ENCODE data around the gene SLC12A3.
"Not testable (repeated sequence)": the region's sequence is repeated elsewhere in the genome, so short reads cannot be mapped to it uniquely, and the experiment has no call there.

The SLC12A3 gene

DNA sequence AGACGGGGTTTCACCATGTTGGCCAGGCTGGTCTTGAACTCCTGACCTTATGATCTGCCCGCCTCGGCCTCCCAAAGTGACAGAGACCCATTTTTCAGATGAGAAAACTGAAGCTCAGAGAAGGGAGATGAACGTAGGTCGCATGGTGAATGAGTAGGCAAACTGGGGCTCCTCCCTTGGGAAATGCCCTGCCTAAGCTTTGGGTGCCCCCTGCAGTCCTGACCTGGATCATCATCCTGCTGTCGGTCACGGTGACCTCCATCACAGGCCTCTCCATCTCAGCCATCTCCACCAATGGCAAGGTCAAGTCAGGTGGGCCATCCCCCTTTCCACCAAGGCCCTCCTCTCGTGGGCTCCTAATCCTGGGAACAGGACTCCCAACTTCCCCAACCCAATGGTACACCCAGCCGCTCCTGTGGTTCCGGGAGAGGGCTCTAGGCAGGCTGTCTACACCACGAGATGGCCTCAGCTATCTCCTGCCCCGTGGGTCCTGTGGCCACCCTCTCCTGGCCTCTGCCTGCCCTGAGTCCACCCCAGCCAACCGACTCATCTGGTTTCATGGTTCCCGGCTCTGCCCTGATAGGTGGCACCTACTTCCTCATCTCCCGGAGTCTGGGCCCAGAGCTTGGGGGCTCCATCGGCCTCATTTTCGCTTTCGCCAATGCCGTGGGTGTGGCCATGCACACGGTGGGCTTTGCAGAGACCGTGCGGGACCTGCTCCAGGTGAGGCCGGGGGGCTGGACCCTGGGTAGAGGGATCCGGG, 4.7 kb downstream of the SLC12A3 start:
- DNase-seq: no peak

DNA sequence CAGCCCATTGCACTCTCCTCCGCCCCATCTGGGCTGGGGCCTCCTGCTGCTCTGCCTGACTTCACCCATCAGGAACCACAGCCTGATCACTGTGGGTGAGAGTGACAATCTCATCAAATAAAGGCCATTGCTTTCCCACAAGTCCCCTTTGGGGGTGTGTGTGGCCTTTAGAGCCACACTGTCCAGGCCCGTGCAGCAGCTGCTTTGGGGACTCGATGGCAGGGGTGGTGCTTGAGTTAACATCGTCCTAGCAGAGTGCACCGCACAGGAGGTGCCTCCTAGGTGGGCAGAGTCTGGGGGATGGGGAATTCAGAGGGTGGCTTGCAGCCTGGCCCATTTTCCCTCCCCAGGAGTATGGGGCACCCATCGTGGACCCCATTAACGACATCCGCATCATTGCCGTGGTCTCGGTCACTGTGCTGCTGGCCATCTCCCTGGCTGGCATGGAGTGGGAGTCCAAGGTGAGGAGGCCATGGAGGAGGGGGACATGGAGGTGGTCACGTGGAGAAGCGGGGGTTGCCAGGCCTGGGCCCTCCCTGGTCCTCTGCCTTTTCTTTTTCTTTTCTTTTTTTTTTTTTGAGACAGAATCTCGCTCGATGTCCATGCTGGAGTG, 5.4 kb downstream of the SLC12A3 start:
- DNase-seq: no peak

DNA sequence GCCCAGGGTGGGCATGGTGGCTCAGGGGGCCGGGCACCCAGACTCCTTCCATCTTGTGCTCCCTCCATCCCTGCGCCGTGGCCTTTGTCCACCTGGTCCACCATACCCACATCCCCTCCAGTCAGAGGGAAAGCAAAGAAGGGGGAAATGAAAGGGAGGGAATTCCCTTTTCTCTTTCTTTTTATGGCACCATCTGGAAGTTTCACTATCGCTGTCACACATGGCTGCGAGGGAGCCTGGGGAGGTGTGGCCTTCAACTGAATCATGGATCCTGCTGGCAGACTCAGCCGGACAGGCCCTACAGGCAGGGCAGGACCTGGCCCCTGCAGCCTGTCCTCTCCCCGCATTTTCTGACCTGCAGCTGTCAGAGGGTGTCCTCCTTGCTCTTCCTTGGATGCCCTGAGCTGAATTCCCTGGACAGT, 6.2 kb downstream of the SLC12A3 start:
- DNase-seq: no peak

- DNase-seq: no peak
Observed at GRCh38 chr16:56872863-56873391, 7.9 kb downstream of the SLC12A3 start.

- no peak for DNase-seq
Observed at GRCh38 chr16:56874800-56875199, 9.8 kb downstream of the SLC12A3 start.

DNA sequence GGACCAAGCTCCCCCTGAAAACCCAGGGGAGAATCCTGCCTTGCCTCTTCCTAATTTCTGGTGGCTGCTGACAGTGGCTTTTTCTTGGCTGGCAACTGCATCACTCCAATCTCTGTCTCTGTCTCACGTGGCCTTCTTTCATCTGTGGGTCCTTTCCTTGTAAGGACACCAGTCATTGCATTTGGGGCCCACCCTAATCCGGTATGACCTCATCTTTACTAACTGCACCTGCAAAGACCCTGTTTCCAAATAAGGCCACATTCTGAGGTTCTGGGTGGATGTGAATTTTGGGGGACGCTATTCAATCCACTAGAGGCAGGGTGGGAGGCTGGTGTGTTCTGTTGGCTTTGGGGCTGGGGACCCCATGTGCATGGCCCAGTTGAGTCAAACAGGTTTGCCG, 11.0 kb downstream of the SLC12A3 start:
- no peak for DNase-seq

DNA sequence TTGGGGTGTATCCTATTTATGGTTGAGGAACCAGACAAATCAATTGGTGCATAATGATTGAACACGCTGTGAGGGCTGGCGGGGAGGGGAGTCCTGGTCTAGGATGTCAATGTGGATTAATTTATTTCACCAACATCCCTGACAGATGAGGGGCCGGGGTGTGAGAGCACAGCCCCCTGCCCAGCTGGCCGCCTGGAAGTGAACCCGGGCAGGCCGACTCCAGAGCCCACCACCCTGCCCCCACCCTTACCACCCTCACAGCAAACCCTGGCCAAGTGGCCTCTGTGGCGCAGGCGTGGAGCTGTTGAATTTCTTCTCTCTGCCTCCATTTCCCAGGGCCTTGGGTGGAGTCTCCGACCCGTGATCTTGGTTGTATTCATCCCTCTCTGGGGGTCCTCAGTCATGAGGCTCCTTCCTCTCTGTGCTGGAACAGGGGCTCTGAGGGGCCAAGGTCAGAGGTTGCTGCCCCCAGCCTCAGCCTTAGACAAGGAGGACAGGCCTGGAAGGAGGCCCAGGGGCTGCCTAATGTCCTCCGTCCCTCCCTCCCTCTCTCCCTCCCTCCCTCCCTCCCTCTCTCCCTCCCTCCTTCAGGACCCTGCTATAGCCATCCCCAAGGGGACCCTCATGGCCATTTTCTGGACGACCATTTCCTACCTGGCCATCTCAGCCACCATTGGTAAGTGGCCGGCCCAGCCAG, 12.6 kb downstream of the SLC12A3 start:
- DNase-seq: no peak

- no peak for DNase-seq
Observed at GRCh38 chr16:56878282-56878854, 13.4 kb downstream of the SLC12A3 start.

GRCh38 chr16:56879276-56879675, 14.3 kb downstream of the SLC12A3 start:
- no peak for DNase-seq

DNA sequence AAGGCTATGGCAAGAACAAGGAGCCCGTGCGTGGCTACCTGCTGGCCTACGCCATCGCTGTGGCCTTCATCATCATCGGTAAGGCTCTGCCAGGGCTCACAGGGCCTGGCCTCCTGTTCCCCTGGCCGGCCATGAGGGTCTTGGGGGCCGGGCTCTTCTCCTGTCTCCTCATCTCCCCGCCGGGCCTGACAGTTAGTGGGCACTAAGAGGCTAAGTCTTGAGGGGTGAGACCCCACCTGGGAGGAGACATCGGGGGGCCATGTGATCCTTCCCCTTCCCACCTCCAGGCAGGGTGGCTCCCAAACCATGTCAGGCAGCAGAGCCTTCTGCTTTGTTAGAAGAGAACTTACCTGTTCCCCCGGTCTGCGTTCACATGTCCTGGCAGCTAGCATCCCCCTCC, 15.2 kb downstream of the SLC12A3 start:
- DNase-seq: no peak

GRCh38 chr16:56880685-56881084, 15.7 kb downstream of the SLC12A3 start:
- DNase-seq: no peak

- no peak for DNase-seq
Observed at GRCh38 chr16:56882077-56882800, 17.2 kb downstream of the SLC12A3 start.

DNA sequence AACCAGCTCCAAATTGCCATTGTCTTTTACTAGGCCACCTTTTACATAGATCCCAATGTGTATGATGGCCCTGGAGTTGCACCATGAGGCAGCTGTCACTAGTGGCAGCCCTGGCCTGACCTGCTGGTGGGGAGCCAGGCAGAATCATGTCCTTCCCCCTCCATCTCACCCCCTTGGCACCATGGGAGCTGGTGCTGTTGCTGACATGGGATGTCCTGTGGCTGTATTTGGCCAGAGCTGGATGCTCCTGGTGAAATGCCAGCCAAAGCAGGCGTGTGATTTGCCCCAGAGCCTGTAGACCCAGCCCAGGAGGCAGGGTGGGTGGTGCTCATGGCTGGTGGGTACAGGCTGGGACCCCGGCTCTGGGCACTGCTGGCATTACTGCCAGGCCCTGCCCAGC, 18.6 kb downstream of the SLC12A3 start:
- no peak for DNase-seq

DNA sequence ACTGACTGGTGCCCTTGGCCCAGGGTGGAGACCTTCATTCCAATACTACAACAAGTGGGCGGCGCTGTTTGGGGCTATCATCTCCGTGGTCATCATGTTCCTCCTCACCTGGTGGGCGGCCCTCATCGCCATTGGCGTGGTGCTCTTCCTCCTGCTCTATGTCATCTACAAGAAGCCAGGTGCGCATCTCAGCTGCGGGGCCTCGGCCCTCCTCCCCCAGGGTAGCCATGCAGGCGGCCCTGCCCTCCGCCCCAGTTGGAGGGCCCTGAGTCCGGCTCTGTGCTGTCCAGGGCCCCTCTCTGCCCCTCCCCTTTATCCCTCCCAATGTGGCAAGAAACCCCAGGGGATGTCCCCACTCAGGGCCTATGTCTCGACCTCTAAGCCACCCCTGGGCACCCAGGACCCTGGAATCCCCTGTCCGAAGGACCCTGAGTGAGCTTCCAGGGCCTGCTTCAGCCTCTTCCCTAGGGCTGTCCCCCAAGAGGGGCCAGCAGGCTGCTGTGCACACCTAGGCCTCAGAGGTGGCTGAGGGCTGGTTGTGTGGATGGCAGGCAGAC, 19.1 kb downstream of the SLC12A3 start:
- DNase-seq: no peak

DNA sequence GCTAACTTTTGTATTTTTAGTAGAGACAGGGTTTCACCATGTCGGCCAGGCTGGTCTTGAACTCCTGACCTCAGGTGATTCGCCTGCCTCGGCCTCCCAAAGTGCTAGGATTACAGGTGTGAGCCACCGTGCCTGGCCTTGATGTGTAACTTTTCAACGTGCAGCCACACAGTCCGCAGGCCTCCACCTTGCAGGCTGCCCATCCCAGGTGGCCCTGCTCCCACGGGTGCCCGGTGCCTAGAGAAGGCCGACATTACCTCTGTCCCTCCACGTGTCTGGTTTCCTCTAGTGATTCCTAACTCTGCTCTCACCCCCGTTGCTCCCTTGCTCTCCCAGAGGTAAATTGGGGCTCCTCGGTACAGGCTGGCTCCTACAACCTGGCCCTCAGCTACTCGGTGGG, 19.9 kb downstream of the SLC12A3 start:
- not testable (repeated sequence) for DNase-seq

- DNase-seq: no peak
Observed at GRCh38 chr16:56885446-56886162, 20.6 kb downstream of the SLC12A3 start.

DNA sequence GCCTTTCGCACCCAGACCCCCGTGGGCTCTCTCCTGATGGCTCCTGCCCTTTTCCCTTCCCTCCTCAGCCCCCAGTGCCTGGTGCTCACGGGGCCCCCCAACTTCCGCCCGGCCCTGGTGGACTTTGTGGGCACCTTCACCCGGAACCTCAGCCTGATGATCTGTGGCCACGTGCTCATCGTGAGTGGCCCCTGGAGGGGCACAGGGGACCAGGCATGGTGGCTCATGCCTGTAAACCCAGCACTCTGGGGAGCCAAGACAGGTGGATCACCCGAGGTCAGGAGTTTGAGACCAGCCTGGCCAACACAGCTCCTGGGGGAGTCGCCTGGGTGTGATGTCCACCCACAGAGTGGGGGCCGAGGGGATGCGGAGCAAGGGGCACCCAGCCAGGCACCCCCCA, 21.3 kb downstream of the SLC12A3 start:
- DNase-seq: no peak

GRCh38 chr16:56886826-56887225, 21.8 kb downstream of the SLC12A3 start:
- DNase-seq: no peak

DNA sequence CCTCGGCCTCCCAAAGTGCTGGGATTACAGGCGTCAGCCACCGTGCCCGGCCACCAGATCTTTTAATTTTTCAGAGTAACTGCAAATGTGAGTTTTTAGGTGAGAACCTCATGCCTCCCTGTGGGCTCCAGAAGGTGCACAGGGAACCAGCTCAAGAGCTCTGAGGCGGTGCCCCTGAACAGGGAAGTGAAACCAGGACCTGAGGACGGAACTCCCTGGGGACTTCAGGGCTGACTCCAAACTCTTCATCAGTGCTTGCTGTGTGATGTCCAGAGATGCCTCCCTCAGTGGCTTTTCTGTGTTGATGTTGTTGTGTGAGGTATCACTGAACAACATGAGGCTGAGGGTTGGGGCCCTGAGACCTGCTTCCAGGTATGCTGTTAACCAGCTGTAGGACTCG, 23.8 kb downstream of the SLC12A3 start:
- DNase-seq: no peak

DNA sequence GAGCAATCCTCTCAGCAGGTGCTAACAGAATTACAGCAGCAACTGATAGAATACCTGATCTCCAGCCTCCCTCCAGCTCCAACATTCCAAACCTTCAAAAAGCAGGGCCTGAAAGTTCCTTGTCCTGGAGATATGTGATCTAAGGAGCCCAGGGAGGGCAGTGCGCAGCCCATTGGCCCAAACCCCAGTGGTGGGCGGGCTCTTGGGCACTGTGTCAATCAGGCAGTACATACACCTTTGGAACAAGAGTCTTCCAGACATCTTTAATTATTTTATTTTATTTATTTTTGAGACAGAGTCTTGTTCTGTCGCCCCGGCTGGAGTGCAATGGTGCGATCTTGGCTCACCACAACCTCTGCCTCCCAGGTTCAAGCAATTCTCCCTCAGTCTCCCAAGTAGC, 24.2 kb downstream of the SLC12A3 start:
- no peak for DNase-seq

DNA sequence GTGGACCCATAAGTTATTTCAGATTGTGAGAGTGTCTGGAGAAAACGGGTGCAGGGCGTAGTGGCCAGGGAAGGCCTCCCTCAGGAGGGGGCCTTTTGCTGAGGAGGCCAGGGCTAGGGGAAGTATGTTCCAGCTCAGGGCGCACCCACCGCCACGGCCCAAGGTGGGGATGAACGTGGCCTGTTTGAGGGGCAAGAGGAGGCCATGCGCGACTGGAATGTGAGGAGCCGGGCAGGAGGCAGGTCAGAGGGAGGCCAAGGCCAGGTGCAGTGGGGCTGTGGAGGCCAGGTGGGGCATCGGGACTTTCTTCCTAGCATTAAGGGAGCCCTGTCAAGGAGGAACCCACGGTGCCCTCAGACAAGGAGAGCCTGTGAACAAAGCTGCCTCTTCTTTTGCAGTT, 26.7 kb downstream of the SLC12A3 start:
- DNase-seq: no peak

DNA sequence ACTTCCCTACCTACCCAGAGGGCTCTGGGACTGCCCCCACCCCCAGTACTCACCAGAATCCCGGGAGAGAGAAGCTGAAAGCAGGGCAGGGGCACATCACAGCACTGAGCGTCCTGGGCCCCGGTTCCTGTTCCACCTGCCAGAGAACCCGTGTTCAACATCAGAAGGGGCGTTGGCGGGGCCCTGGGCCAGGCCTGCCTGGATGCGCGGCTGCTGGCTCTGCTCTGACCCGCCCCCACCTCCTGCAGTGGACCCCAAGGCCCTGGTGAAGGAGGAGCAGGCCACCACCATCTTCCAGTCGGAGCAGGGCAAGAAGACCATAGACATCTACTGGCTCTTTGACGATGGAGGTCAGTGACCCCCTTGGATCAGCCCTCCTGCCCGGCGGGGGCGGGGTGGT, 27.7 kb downstream of the SLC12A3 start:
- DNase-seq: no peak
